Skeletal muscle satellite cell (primary cell): ENCODE data around the gene FOXL3.
"Not testable (repeated sequence)": the region's sequence is repeated elsewhere in the genome, so short reads cannot be mapped to it uniquely, and the experiment has no call there.

Source experiments
- H3K27me3 ChIP-seq: 2 replicates; pipeline ENCODE4 v1.7.0; 2013; ENCODE audit warnings: low read length; ENCODE audit not compliant: control insufficient read depth, insufficient read depth
- H3K36me3 ChIP-seq: 2 replicates; pipeline ENCODE4 v1.7.0; 2013; ENCODE audit warnings: mild to moderate bottlenecking, control low read depth, low read length; ENCODE audit not compliant: insufficient read depth
- H3K4me1 ChIP-seq: 2 replicates; pipeline ENCODE4 v1.7.0; 2013; ENCODE audit warnings: low read length; ENCODE audit not compliant: control insufficient read depth, insufficient read depth
- H3K4me2 ChIP-seq: 2 replicates; pipeline ENCODE4 v1.7.0; 2013; ENCODE audit warnings: mild to moderate bottlenecking, low read length
- H3K4me3 ChIP-seq: 2 replicates; pipeline ENCODE4 v1.7.0; 2013; ENCODE audit warnings: low read length
- H3K9ac ChIP-seq: 2 replicates; pipeline ENCODE4 v1.7.0; 2013; ENCODE audit warnings: mild to moderate bottlenecking, low read depth, low read length, moderate library complexity
- H3K9me3 ChIP-seq: replicated peaks from 2 replicates; pipeline ENCODE4 v1.7.0; 2013; ENCODE audit warnings: mild to moderate bottlenecking, control low read depth, low read length

FOXL3 gene

GRCh38 chr7:263483-264351 lies 26.3 kb upstream of the FOXL3 start:
- peaks cover 27% of the 10 kb centered on the region for H3K27me3 ChIP-seq
- peaks cover 11% of the 10 kb centered on the region for H3K9me3 ChIP-seq
- not testable (repeated sequence) for H3K4me1 ChIP-seq, H3K9ac ChIP-seq, H3K4me3 ChIP-seq, H3K4me2 ChIP-seq
- H3K36me3 ChIP-seq: peaks cover 22% of the 10 kb centered on the region

GRCh38 chr7:264541-265191 lies 25.3 kb upstream of the FOXL3 start:
- H3K9me3 ChIP-seq: peaks cover 11% of the 10 kb centered on the region
- no peak overlapping the region for H3K4me2 ChIP-seq
- no peak overlapping the region for H3K9ac ChIP-seq
- no peaks in the 10 kb centered on the region for H3K4me1 ChIP-seq
- no peak overlapping the region for H3K4me3 ChIP-seq
- H3K36me3 ChIP-seq: peaks cover 13% of the 10 kb centered on the region
- H3K27me3 ChIP-seq: peaks cover 32% of the 10 kb centered on the region

GRCh38 chr7:265192-265997 lies 24.6 kb upstream of the FOXL3 start:
- Histone ChIP-seq H3K27me3 (peaks cover 33% of the 10 kb centered on the region), H3K9me3 (peaks cover 11% of the 10 kb centered on the region), H3K9ac (no peak overlapping the region), H3K36me3 (peaks cover 6% of the 10 kb centered on the region), H3K4me3 (no peak overlapping the region), H3K4me1 (no peaks in the 10 kb centered on the region), H3K4me2 (no peak overlapping the region)

GRCh38 chr7:265998-266850 lies 23.7 kb upstream of the FOXL3 start:
- Histone ChIP-seq H3K36me3 (no peaks in the 10 kb centered on the region), H3K9me3 (peaks cover 11% of the 10 kb centered on the region), H3K4me3 (no peak overlapping the region), H3K27me3 (peaks cover 36% of the 10 kb centered on the region), H3K9ac (no peak overlapping the region), H3K4me1 (no peaks in the 10 kb centered on the region), H3K4me2 (no peak overlapping the region)

GRCh38 chr7:266851-267840 lies 22.8 kb upstream of the FOXL3 start:
- H3K9me3 ChIP-seq: peaks cover 6% of the 10 kb centered on the region
- no peaks in the 10 kb centered on the region for H3K4me1 ChIP-seq
- no peak overlapping the region for H3K4me2 ChIP-seq
- H3K9ac ChIP-seq: no peak overlapping the region
- H3K27me3 ChIP-seq: peaks cover 36% of the 10 kb centered on the region
- H3K36me3 ChIP-seq: no peaks in the 10 kb centered on the region
- no peak overlapping the region for H3K4me3 ChIP-seq

GRCh38 chr7:268991-269390 lies 21.0 kb upstream of the FOXL3 start:
- Histone ChIP-seq H3K4me3 (no peak overlapping the region), H3K27me3 (peaks cover 36% of the 10 kb centered on the region), H3K36me3 (no peaks in the 10 kb centered on the region), H3K9ac (no peak overlapping the region), H3K9me3 (no peaks in the 10 kb centered on the region), H3K4me2 (no peak overlapping the region), H3K4me1 (no peaks in the 10 kb centered on the region)

GRCh38 chr7:269721-270120 lies 20.2 kb upstream of the FOXL3 start:
- no peaks in the 10 kb centered on the region for H3K36me3 ChIP-seq
- H3K9me3 ChIP-seq: no peaks in the 10 kb centered on the region
- no peak overlapping the region for H3K4me2 ChIP-seq
- no peak overlapping the region for H3K9ac ChIP-seq
- H3K27me3 ChIP-seq: peaks cover 36% of the 10 kb centered on the region
- H3K4me1 ChIP-seq: no peaks in the 10 kb centered on the region
- H3K4me3 ChIP-seq: no peak overlapping the region

DNA sequence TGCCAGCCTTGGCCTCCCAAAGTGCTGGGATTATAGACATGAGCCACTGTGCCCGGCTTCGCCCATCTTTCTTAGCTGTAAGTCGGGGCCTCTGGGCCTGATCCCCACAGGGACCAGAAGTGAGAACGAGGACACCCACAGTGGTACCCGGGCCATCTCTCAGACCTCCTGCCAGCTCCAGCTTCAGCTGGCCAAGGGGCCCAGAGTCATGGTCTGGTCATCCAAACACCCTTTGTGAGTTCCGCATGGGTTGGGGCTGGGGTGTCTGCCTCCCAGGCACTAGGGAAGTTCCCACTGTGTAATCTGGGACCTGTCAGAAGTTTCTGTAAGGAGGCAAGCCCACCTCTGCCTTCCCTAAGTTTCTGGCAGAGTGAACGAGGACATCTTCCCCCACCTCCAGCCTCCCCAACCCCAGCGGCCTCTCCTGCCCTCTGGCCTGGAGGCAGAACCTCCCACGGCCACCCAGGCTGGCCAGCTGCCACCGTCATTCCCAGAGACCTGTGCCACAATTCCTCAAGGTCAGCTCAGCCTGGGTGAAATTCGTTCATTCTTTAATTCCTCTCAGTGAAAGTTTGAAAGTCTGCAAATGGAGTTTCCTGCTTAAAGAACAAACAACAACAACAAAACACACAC lies 19.5 kb upstream of the FOXL3 start:
- Histone ChIP-seq H3K9ac (no peak overlapping the region), H3K4me2 (no peak overlapping the region), H3K36me3 (no peaks in the 10 kb centered on the region), H3K27me3 (peaks cover 35% of the 10 kb centered on the region), H3K9me3 (no peaks in the 10 kb centered on the region), H3K4me1 (no peaks in the 10 kb centered on the region), H3K4me3 (no peak overlapping the region)

GRCh38 chr7:271266-272107 lies 18.5 kb upstream of the FOXL3 start:
- Histone ChIP-seq H3K27me3 (peaks cover 43% of the 10 kb centered on the region), H3K4me3 (no peak overlapping the region), H3K9ac (no peak overlapping the region), H3K36me3 (no peaks in the 10 kb centered on the region), H3K4me2 (no peak overlapping the region), H3K9me3 (no peaks in the 10 kb centered on the region), H3K4me1 (no peaks in the 10 kb centered on the region)
